ENCODE measurements around the gene ATF4. TPM values are rescaled to one million over a fixed set of nuclear protein-coding genes. Genes with fewer than 3 reads are reported as not detected.
"Not testable (repeated sequence)": the region's sequence is repeated elsewhere in the genome, so short reads cannot be mapped to it uniquely, and the experiment has no call there.

The ATF4 gene
- total RNA-seq, 1 donor from 2014 or later = 255 TPM

DNA sequence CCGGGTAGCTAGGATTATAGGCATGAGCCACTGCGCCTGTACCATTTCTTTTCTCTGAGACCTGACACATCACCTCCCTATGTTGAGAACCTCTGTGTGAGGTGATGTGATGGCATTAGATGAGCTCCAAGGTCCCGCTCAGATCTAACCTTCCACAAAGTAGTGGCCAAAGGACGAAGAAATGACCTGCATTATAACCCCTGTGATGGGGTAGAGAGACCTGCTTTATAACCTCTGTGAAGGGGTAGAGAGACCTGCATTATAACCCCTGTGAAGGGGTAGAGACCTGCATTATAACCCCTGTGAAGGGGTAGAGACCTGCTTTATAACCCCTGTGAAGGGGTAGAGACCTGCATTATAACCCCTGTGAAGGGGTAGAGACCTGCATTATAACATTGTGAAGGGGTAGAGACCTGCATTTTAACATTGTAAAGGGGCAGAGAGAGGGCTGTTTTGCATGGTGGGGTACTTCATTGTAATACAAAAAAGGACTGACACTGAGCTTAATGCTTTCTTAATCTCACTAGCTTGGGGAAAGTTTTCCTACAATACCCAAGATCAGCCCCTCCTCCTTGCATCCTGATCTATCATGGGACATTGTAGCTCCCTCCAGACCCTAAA is 9.7 kb upstream of the ATF4 start:
- no peak for DNase-seq (ENCODE audit: low read depth)

- DNase-seq (ENCODE audit: low read depth) = no peak
Measured at GRCh38 chr22:39511226-39511625, 9.1 kb upstream of the ATF4 start.

GRCh38 chr22:39512026-39512425 is 8.3 kb upstream of the ATF4 start:
- no peak for DNase-seq (ENCODE audit: low read depth)

- DNase-seq (ENCODE audit: low read depth) = no peak
Measured at GRCh38 chr22:39513791-39514190, 6.6 kb upstream of the ATF4 start.

DNA sequence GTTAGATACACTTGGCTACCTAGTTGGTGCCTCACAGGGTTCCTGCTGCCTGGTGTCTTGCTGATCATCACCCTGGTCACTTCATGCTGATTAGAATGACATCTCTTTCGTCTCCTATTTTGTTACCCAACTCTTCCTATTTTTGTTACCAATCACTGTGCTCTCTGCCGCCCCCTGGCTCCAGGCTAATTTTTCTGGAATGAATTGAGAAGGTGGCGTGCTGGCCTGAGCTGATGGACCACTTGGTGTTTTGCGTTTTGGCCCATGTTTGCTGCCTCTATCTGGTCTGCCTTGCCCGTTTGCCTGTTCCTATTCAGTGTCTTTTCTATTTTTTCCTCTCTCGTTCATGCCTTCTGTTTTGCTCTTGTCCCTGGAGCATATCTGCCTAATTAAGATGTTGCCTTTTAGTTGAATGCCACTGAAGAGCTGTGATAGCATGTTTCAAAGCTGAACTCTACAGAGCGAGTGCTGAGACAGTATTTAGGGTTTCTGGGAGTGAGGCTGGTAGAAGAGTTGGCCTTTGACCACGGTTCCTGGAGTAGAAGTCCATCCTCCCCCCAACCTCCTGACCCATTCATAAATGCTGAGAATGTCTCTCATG is 5.9 kb upstream of the ATF4 start:
- peak; percentile 64 for DNase-seq (ENCODE audit: low read depth)

- no peak for DNase-seq (ENCODE audit: low read depth)
Measured at GRCh38 chr22:39515266-39516050, 4.9 kb upstream of the ATF4 start.

DNA sequence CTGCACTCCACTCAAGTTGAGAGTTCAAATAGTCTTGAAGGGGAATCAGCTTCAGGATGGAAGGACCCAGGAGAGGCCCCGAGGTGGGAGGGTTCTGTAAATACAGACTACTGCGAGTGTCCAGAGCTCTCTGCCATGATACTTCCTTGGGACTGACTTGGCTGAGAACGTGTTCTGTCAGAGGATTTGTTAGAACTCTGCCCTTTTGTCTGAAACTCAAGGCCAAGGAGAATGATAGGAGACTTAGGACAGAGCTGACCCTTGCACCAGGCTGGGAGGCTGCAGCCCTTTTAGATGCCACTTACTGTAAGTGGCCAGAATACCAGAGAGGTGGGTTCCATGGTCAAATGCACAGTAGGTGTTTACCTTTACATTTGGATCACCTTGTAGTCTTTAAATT is 2.9 kb upstream of the ATF4 start:
- no peak for DNase-seq (ENCODE audit: low read depth)

DNA sequence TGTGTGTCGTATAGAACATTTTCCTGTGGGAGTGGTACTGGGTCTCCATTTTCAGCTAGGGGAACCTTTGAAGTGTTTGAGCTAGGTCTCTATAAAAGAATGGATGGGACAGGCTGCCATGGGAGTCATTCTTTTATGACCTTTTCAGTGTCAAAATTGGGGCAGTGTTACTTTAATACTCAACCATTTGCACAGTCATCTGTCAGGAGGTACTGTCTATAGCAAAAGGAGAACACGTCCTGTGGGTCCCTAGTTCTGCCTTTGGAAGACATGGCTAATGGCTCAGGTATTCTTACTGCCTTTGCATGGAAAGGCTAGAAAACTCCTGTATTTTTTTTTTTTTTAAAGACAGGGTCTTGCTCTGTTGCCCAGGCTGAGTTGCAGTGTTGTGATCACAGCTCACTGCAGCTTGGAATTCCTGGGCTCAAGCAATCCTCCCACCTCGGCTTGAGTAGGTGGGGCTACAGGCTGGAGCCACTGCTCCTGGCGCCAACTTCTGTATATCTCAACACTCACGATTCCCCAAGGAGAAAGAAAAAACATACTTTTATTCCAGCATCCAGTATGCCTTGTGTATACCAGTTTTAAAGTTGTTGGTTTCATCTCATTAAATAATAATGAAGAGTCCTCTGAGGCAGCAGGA is 2.1 kb upstream of the ATF4 start:
- no peak for DNase-seq (ENCODE audit: low read depth)

DNA sequence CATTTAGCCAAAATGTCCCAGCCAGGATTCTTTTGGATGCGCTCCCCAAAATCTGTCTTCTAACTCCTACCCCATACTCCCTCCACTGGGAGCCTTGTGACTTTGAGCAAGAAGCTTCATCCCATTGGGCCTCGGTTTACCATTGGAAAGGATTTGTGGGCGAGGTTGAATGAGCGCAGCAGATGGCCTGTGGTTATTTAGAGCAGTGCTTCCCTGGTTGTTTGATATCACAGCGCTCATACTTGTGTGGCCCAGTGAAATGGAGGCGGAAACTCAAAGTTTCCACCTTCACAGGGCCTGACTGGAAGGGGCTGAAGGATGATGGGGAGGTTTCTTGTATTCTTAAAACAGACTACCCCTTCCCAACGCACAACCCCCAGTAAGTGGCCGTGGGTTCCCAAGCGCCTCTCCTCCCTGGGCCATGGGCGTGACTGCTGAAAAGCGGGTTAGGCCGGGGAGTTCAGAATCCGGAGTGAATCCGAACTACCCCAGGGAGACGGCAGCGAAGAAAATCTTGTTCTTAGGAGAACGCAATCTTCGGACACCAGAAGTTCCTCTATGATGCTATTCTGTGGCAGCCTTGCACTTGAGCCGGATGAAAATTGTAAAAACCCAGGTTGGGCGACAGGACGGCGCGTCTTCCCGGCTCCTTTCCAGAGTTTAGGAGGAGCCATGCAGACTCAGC is 1.2 kb upstream of the ATF4 start:
- DNase-seq (ENCODE audit: low read depth) = peak; percentile 92

GRCh38 chr22:39519681-39520225 is 609 bp upstream of the ATF4 start:
- DNase-seq (ENCODE audit: low read depth) = peak; percentile 100

- DNase-seq (ENCODE audit: low read depth) = peak; percentile 91
Measured at GRCh38 chr22:39521106-39521885, 934 bp downstream of the ATF4 start.

- not testable (repeated sequence) for DNase-seq (ENCODE audit: low read depth)
Measured at GRCh38 chr22:39522091-39522490, 1.7 kb downstream of the ATF4 start.

DNA sequence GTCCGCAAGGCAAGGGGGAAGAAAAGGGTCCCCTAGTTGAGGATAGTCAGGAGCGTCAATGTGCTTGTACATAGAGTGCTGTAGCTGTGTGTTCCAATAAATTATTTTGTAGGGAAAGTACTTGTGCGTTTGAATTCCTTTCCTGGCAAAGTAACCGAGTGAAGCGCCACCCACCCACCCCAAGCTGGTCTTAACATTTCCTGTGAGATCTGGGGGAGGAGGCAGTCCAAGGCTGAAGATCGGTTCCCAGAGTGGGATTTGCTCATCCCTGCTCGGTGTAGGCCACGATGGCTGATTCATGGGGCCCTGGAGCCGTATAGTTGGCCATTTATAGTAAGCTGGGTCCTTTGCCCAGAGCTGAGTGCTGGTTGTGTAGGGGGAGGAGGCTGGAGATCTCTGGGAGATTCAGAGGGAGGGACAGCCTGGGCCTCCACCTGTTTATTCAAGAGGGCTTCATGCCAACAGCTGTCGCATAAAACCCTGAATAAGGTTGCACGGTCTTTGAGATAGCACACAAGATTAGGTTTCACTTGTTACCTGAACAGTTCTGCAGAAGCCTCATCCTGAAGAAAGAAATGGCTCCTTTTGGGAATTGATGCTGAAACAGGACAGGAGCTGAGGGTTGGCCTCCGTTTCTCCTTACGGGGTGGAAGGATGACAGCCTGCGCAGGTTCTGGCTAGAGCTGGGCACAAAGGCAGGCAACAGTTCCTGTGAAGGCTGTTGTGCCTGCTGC is 2.4 kb downstream of the ATF4 start:
- DNase-seq (ENCODE audit: low read depth) = peak; percentile 95

DNA sequence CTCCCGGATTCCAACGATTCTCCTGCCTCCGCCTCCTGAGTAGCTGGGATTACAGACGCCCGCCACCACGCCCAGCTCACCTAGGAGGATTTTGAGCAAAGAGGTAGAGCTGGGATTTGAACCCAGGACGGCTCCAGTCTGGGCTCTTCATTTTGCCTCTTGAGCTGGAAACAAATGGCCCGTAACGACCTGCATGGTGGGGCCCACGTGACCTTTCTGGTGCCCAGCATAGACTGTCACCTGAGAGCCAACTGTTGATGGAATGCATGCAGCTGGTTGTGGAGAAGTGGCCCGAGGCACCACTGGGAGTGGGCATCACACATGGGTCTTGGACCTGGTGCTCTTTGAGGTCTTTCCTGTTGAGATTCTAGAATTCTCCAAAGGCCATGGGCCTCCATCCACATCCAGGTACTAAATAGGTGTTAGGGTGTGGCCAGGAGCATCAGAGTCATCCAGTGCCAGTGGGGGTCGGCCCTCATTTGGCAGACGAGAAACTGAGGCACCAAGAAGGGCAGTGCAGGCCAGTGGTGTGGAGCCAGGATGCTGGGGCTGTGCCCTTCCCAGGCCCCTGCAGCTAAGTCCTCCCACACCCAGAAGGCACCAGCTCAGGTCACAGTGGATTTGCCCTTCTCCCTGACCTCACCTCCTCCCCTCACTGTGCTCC is 3.9 kb downstream of the ATF4 start:
- DNase-seq (ENCODE audit: low read depth) = no peak

GRCh38 chr22:39524753-39525657 is 4.6 kb downstream of the ATF4 start:
- DNase-seq (ENCODE audit: low read depth) = no peak

DNA sequence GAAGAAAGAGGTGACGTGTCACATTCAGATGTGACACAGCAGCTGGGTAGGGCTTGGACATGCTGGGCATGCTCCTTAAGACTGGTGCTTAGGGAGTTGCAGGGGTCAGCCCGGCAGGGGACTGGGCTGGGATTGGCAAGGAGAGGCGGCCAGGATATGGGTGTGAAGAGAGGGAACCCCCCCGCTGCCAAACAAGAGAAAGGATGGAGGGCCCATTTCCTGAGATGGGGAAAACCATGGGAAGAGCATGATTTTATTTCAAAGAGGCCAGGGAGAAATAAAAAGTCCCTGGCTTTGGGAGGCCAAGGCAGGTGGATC is 5.3 kb downstream of the ATF4 start:
- DNase-seq (ENCODE audit: low read depth) = no peak

- no peak for DNase-seq (ENCODE audit: low read depth)
Measured at GRCh38 chr22:39526736-39527171, 6.4 kb downstream of the ATF4 start.

- DNase-seq (ENCODE audit: low read depth) = no peak
Measured at GRCh38 chr22:39527481-39527961, 7.2 kb downstream of the ATF4 start.

All from myocyte (in vitro differentiated cells).